ENCODE measurements around the gene NTN4. TPM values are rescaled to one million over a fixed set of nuclear protein-coding genes. Genes with fewer than 3 reads are reported as not detected.
"Not testable (repeated sequence)": the region's sequence is repeated elsewhere in the genome, so short reads cannot be mapped to it uniquely, and the experiment has no call there.

NTN4 gene
- polyA plus RNA-seq, 5 donors = 23.7 to 42.1 (median 25.1) TPM

- DNase-seq = no peak
Observed at GRCh38 chr12:95717316-95717928, 73.1 kb downstream of the NTN4 start.

GRCh38 chr12:95715177-95715576 is 75.4 kb downstream of the NTN4 start:
- DNase-seq = no peak

DNA sequence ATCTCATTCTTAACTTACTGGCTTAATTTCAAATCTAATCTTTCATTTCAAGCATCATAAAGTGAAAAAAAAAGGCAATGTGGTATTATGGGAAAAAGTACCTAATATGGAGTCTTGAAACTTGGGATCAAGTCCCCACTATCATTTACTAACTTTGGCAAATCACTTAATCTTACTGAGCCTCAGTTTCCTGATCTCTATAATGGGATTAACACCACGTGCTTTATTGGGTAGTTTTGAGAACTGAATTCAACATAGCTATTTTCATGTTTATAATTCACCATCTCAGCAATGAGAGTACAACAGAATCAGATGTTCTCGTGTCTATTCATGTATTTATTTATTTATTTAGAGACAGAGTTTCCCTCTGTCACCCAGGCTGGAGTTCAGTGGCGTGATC is 78.3 kb downstream of the NTN4 start:
- no peak for DNase-seq

DNA sequence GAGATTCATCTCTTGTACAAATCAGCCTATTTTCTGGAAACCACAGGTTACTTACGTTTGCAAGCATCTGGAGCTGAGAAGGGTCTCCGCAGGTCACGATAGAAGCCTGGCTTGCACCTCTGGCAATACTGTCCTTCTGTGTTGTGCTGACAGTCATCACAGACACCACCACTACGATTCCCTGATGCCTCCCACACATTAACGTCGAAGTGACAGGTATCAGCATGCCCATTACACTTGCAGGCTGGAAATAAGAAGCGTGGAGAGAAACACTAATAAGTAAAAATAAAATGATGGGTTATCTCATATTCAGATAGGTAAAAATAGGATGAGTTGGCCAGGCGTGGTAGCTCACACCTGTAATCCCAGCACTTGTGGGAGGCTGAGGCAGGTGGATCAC is 80.2 kb downstream of the NTN4 start:
- DNase-seq = no peak

DNA sequence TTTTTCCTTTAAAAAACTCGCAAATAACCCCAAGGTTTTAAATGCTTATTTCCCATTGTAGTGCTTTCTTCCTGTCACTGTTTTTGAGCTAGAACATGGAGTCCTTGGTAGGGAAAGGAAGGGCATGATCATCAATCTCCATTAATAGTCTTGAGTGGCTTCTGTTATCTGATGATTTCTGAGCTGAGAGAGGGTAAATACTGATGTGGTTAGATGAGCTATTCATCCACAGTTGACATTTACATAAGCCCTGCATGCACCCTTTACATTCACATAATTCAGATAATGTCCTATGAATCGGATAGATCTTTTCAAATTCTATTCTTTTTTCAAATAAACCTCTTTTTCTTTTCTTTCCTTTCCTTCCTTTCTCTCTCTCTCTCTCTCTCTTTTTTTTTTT is 81.4 kb downstream of the NTN4 start:
- DNase-seq = no peak

- no peak for DNase-seq
Observed at GRCh38 chr12:95705143-95705542, 85.4 kb downstream of the NTN4 start.

GRCh38 chr12:95703986-95704385 is 86.6 kb downstream of the NTN4 start:
- no peak for DNase-seq

GRCh38 chr12:95701722-95702418 is 88.7 kb downstream of the NTN4 start:
- DNase-seq = no peak

- no peak for DNase-seq
Observed at GRCh38 chr12:95701275-95701674, 89.3 kb downstream of the NTN4 start.

- DNase-seq = no peak
Observed at GRCh38 chr12:95700316-95700785, 90.2 kb downstream of the NTN4 start.

DNA sequence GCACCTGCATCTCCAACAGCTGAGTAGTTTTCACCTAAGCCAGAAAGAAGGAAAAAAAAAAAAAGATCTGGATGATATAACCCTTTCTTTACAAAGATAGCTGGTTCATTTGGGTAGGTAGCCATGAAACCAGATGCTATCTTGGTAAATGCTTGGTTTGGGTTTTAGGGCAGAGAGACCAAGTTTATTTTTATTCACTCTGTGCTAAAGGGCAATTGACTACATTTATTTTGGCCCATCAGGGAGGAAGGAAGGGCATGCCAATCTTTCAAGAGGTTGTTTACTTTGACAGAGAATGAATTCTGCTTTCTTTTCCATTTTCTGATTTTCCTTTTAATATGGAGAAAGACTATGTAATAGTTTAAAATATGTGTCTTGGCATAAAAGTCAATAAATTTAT is 91.0 kb downstream of the NTN4 start:
- DNase-seq = no peak

DNA sequence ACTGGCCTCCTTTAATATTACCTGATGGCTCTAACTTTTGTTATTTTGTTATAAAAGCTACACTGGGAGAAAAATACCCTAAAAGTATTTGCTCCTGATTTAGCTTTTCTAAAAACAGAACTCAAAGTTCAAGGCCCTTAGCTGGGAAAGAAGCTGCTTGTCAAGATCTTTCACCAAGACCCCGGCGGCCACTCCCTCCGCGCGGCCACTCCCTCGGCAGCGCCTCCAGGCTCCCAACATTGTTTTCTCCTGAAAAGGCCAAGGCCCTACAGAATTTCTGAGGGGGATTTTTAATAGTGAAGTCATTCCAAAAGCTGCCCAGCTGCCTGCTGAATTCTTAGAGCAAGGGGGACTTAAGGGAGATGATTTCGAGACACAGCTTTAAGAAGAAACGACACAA is 96.4 kb downstream of the NTN4 start:
- no peak for DNase-seq

DNA sequence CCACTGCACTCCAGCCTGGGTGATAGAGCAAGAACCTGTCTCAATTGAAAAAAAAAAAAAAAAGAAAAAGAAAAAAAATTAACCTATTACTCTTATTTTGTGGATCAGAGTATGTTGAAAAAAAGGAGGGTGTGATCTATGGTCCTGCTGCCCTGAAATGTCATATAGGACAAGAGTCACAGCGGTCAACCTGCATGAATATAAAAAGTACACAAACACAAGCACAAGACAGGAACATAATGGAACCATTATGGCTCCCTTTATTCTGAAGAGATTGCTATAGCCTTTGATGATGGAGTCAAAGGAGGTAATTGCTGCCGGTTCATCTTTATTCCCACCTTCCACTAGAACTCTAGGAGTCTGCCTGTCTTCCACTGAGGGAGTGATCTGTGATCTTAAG is 96.9 kb downstream of the NTN4 start:
- no peak for DNase-seq

- DNase-seq = no peak
Observed at GRCh38 chr12:95690861-95691635, 99.5 kb downstream of the NTN4 start.

DNA sequence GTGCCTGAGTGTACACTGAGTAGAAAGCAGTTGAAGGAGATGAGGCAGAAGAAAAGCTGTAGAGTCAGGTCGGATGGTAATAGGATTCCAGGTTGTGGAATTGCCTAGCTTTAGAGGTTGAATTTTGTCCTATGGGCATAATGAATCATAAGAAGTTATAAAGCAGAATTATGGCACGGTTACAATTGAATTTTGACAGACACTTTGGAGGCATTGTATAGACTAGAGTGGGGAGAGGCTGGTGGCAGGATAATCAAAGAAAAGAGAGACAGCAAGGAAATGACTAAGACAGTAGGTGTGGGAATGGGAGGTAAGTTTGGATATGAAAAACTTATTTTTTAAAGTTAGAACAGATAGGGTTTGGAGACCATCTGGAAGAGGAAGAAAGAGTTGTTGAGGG is 102.6 kb downstream of the NTN4 start:
- no peak for DNase-seq

GRCh38 chr12:95683418-95683817 is 107.1 kb downstream of the NTN4 start:
- no peak for DNase-seq

GRCh38 chr12:95681210-95681765 is 109.3 kb downstream of the NTN4 start:
- DNase-seq = no peak

- DNase-seq = no peak
Observed at GRCh38 chr12:95678684-95679083, 111.9 kb downstream of the NTN4 start.

DNA sequence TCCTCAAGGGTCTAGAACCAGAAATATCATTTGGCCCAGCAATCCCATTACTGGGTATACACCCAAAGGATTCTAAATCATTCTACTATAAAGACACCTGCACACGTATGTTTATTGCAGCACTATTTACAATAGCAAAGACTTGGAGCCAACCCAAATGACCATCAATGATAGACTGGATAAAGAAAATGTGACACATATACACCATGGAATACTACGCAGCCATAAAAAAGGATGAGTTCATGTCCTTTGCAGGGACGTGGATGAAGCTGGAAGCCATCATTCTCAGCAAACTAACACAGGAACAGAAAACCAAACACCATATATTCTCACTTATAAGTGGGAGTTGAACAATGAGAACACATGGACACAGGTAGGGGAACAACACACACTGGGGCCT is 112.8 kb downstream of the NTN4 start:
- DNase-seq = not testable (repeated sequence)

DNA sequence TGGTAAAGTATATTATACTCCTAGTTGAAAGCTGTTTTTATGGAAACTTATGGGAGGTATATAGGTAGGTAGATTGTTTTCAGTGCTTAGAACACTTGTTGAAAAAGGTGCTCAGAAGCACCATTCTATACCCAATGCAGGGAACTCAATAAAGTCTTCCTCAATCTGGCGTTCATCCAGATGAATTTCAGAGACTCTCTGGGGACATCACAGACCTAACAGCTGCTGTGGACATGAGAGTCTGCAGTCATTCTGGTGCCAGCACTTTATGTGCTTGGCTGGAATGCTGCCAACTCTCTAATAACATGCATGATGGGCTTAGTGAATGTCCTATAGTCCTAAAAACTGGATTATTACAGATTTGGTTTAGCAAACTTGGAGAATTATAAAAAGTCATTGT is 115.9 kb downstream of the NTN4 start:
- DNase-seq = peak; percentile 49 to 63

DNA sequence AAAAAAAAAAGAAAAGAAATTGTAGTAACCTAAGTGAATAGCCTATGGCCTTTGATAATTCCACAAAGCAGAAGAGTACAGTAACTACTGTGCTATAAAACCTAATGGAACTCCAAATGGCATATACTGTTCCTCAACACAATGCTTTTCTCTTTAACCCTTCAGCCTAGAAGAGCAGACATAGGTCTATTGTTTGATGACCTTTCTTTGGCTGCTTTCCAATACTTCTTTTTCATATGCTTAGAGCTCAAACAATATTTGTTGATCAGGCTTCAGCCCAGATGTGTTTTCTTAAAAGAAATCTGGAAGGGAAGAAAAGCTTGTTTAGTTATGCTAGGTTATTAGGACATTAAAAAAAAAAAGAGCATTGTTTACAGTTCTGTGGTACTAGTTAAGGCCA is 116.4 kb downstream of the NTN4 start:
- no peak for DNase-seq

DNA sequence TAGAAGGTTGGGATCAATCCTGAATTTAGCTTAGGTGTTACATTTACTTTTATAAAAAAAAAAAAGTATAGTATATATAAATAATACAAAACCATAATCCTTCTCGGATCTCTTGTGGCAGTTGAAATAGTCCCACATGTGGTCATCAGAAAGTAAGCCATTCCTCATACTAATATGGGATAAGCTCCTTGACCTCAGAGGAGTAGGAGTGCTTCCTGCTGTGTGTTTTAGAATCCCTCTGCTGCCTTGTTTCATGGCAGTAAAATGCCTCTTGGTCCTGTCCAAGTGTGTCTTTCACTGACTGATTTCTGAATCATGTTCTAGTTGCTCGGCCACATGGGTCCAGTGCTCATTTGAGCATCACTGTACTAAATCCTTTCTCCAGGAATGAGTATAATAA is 117.0 kb downstream of the NTN4 start:
- DNase-seq = no peak

DNA sequence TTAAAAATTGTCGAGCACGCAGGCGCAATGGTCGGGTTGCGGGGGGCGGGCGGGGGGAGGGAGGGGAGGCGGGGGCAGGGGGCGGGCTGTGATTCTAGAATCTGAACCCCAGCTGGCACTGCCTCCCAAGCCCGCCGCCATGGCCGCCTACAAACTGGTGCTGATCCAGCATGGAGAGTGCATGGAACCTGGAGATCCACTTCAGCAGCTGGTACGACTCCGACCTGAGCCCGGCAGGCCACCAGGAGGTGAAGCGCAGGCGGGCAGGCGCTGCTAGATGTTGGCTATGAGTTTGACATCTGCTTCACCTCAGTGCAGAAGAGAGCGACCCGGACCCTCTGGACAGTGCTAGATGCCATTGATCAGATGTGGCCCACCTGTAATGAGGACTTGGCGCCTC is 118.4 kb downstream of the NTN4 start:
- DNase-seq = no peak

Data from right lung (tissue), 5 donors.